H9 (cell line): ENCODE data around the gene KLHL14. TPM values are rescaled to one million over a fixed set of nuclear protein-coding genes. Genes with fewer than 3 reads are reported as not detected.

Experiments used
- DNase-seq: peaks from one replicate; pipeline ENCODE4 v3.0.0-alpha.2; 2017
- H2AFZ ChIP-seq: one replicate; pipeline ENCODE4 v1.6.1; 2013; ENCODE audit warnings: mild to moderate bottlenecking, low read length, control low read depth, moderate library complexity
- H2AK5ac ChIP-seq: 2 replicates; pipeline ENCODE4 v1.6.1; 2013; ENCODE audit warnings: low read length, control low read depth, mixed read lengths; ENCODE audit not compliant: insufficient read length
- H2BK120ac ChIP-seq: one replicate; pipeline ENCODE4 v1.6.1; 2013; ENCODE audit warnings: low read depth, mild to moderate bottlenecking, low read length, control low read depth, inconsistent platforms; ENCODE audit not compliant: poor library complexity, severe bottlenecking
- H2BK12ac ChIP-seq: 2 replicates; pipeline ENCODE4 v1.6.1; 2013; ENCODE audit warnings: low read length, control low read depth, mixed read lengths, low read depth; ENCODE audit not compliant: insufficient read length
- H2BK15ac ChIP-seq: 2 replicates; pipeline ENCODE4 v1.6.1; 2013; ENCODE audit warnings: low read depth, low read length, control low read depth
- H2BK20ac ChIP-seq: one replicate; pipeline ENCODE4 v1.6.1; 2013; ENCODE audit warnings: low read depth, mild to moderate bottlenecking, low read length, control low read depth, inconsistent platforms; ENCODE audit not compliant: poor library complexity, severe bottlenecking
- H2BK5ac ChIP-seq: 2 replicates; pipeline ENCODE4 v1.6.1; 2013; ENCODE audit warnings: low read length, control low read depth, mixed read lengths; ENCODE audit not compliant: insufficient read length
- H3K14ac ChIP-seq: 2 replicates; pipeline ENCODE4 v1.6.1; 2013; ENCODE audit warnings: low read length, control low read depth; ENCODE audit not compliant: insufficient read depth
- H3K18ac ChIP-seq: 2 replicates; pipeline ENCODE4 v1.6.1; 2013; ENCODE audit warnings: low read depth, mild to moderate bottlenecking, mixed read lengths, low read length, control low read depth; ENCODE audit not compliant: insufficient read length
- H3K23ac ChIP-seq: 2 replicates; pipeline ENCODE4 v1.6.1; 2013; ENCODE audit warnings: low read length, control low read depth, mixed read lengths, low read depth; ENCODE audit not compliant: insufficient read length
- H3K23me2 ChIP-seq: 2 replicates; pipeline ENCODE4 v1.6.1; 2013; ENCODE audit warnings: low read depth, mild to moderate bottlenecking, mixed read lengths, low read length, control low read depth; ENCODE audit not compliant: insufficient read length, poor library complexity, severe bottlenecking
- H3K27ac ChIP-seq: 2 replicates; pipeline ENCODE4 v1.5.1; 2013; ENCODE audit warnings: low read length, control low read depth, mixed read lengths, low read depth; ENCODE audit not compliant: insufficient read length
- H3K27me3 ChIP-seq: 2 replicates; pipeline ENCODE4 v1.6.1; 2013; ENCODE audit warnings: low read length, control low read depth, inconsistent platforms; ENCODE audit not compliant: insufficient read depth
- H3K4ac ChIP-seq: 2 replicates; pipeline ENCODE4 v1.6.1; 2013; ENCODE audit warnings: low read depth, mild to moderate bottlenecking, control low read depth, inconsistent platforms, low read length, moderate library complexity
- H3K4me1 ChIP-seq: 2 replicates; pipeline ENCODE4 v1.6.1; 2013; ENCODE audit warnings: low read length, control low read depth, inconsistent platforms; ENCODE audit not compliant: insufficient read depth
- H3K4me2 ChIP-seq: 2 replicates; pipeline ENCODE4 v1.6.1; 2013; ENCODE audit warnings: low read length, control low read depth, mixed read lengths; ENCODE audit not compliant: insufficient read length, insufficient read depth
- H3K56ac ChIP-seq: 2 replicates; pipeline ENCODE4 v1.6.1; 2013; ENCODE audit warnings: low read depth, mild to moderate bottlenecking, mixed read lengths, low read length, control low read depth; ENCODE audit not compliant: insufficient read length
- H3K79me1 ChIP-seq: 2 replicates; pipeline ENCODE4 v1.6.1; 2013; ENCODE audit warnings: low read depth, mild to moderate bottlenecking, moderate library complexity, low read length, control low read depth, inconsistent platforms; ENCODE audit not compliant: insufficient read depth, poor library complexity, severe bottlenecking
- H3K79me2 ChIP-seq: 2 replicates; pipeline ENCODE4 v1.6.1; 2013; ENCODE audit warnings: low read length, control low read depth, inconsistent platforms; ENCODE audit not compliant: insufficient read depth
- H3K9ac ChIP-seq: 2 replicates; pipeline ENCODE4 v1.6.1; 2013; ENCODE audit warnings: low read length, control low read depth, mixed read lengths; ENCODE audit not compliant: insufficient read length; ENCODE audit errors: extremely low read depth
- H3K9me3 ChIP-seq: one replicate; pipeline ENCODE4 v1.6.1; 2013; ENCODE audit warnings: low read depth, low read length, inconsistent platforms; ENCODE audit not compliant: control insufficient read depth
- H3T11ph ChIP-seq: one replicate; pipeline ENCODE4 v1.6.1; 2013; ENCODE audit warnings: mild to moderate bottlenecking, low read length, control low read depth, inconsistent platforms
- H4K20me1 ChIP-seq: one replicate; pipeline ENCODE4 v1.6.1; 2013; ENCODE audit not compliant: control insufficient read depth, insufficient read length, insufficient read depth
- H4K5ac ChIP-seq: 2 replicates; pipeline ENCODE4 v1.6.1; 2013; ENCODE audit warnings: low read depth, mild to moderate bottlenecking, mixed read lengths, low read length, control low read depth; ENCODE audit not compliant: insufficient read length
- H4K8ac ChIP-seq: replicated peaks from 2 replicates; pipeline ENCODE4 v1.6.1; 2013; ENCODE audit warnings: low read length, control low read depth, mixed read lengths, low read depth; ENCODE audit not compliant: insufficient read length
- H4K91ac ChIP-seq: 2 replicates; pipeline ENCODE4 v1.6.1; 2013; ENCODE audit warnings: low read depth, mild to moderate bottlenecking, moderate library complexity, mixed read lengths, low read length, control low read depth; ENCODE audit not compliant: insufficient read length
- H3K27ac Mint-ChIP-seq, 3 experiments: 2 replicates in 2 of 3; 3 replicates in 1 of 3; pipeline ENCODE4 v1.8.0; 2020 to 2021; ENCODE audit warnings: mixed read lengths in 3 of 3, mild to moderate bottlenecking in 1 of 3, moderate library complexity in 1 of 3
- H3K27me3 Mint-ChIP-seq: 2 replicates; pipeline ENCODE4 v1.8.0; 2021; ENCODE audit warnings: low read depth, mild to moderate bottlenecking, moderate library complexity, mixed read lengths
- H3K36me3 Mint-ChIP-seq, 3 experiments: 2 replicates in 2 of 3; 3 replicates in 1 of 3; pipeline ENCODE4 v1.8.0; 2020 to 2021; ENCODE audit warnings: low read depth in 3 of 3, mixed read lengths in 3 of 3; ENCODE audit not compliant: insufficient read depth in 1 of 3
- H3K4me1 Mint-ChIP-seq, 2 experiments: 2 replicates each; pipeline ENCODE4 v1.8.0; 2020; ENCODE audit warnings: mixed read lengths in 2 of 2
- H3K4me3 Mint-ChIP-seq, 2 experiments: 2 replicates in 1 of 2; 3 replicates in 1 of 2; pipeline ENCODE4 v1.8.0; 2020 to 2021; ENCODE audit warnings: mild to moderate bottlenecking in 2 of 2, mixed read lengths in 2 of 2, moderate library complexity in 1 of 2
- H3K9me3 Mint-ChIP-seq, 2 experiments: 2 replicates in 1 of 2; 3 replicates in 1 of 2; pipeline ENCODE4 v1.8.0; 2020; ENCODE audit warnings: mild to moderate bottlenecking in 2 of 2, mixed read lengths in 2 of 2, moderate library complexity in 1 of 2
- CTCF ChIP-seq: fragments of 200-600 bp; sonication (generic); conservative IDR thresholded peaks from 3 replicates; pipeline ENCODE4 v1.8.0; 2021; ENCODE audit warnings: antibody characterized with exemption, mild to moderate bottlenecking
- total RNA-seq: library from RNA; stranded (reverse); gene quantifications from 2 replicates; pipeline ENCODE4 v1.2.1, GENCODE V29; 2021

Gene KLHL14
- total RNA-seq, 1 experiment from 2014 or later: 1.0 TPM

DNA sequence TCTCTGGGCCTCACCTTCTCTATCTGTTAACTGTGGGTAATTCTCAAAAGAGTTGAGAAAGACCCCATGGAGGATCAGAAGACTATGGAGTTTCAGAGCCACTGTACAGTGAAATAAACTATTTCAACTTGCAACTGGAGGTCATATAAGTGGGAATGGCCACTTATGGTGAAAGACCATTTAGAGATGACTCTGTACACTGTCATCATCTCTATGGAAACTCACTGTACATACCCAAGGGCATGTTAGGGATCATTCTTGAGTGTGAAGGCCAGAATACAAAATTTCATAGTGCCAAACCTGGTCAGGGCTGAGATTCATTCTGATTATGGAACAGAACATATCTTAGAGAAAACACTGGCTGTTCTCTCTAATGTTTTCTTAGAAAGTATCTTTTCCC, 149.3 kb downstream of the KLHL14 start:
- H2BK12ac ChIP-seq: no peak overlapping the region
- no peak overlapping the region for H3K27ac ChIP-seq
- H2BK20ac ChIP-seq: no peak overlapping the region
- Mint-ChIP-seq H3K9me3 (no peaks in the 10 kb centered on the region), H3K27ac (no peak overlapping the region), H3K27me3 (no peaks in the 10 kb centered on the region; the same call in 1 of the 2 replicates), H3K4me3 (no peak overlapping the region), H3K4me1 (peaks cover 2 to 4% of the 10 kb centered on the region in 2 experiments), H3K36me3 (no peaks in the 10 kb centered on the region)
- H3K4me1 ChIP-seq: no peaks in the 10 kb centered on the region
- no peak for TF ChIP-seq CTCF
- no peak for DNase-seq
- no peaks in the 10 kb centered on the region for H4K20me1 ChIP-seq
- no peak overlapping the region for H2AFZ ChIP-seq
- H2BK5ac ChIP-seq: no peak overlapping the region
- H3K27me3 ChIP-seq: no peaks in the 10 kb centered on the region
- no peak overlapping the region for H3K56ac ChIP-seq
- no peak overlapping the region for H2BK120ac ChIP-seq
- H3K23me2 ChIP-seq: no peaks in the 10 kb centered on the region
- H2AK5ac ChIP-seq: no peak overlapping the region
- H3K4me2 ChIP-seq: no peak overlapping the region
- no peak overlapping the region for H4K91ac ChIP-seq
- H4K5ac ChIP-seq: no peak overlapping the region
- no peak overlapping the region for H3K23ac ChIP-seq
- H3K79me1 ChIP-seq: no peaks in the 10 kb centered on the region
- no peak overlapping the region for H4K8ac ChIP-seq
- no peak overlapping the region for H3K14ac ChIP-seq
- H3K9me3 ChIP-seq: no peaks in the 10 kb centered on the region
- no peak overlapping the region for H3K4ac ChIP-seq
- H3K79me2 ChIP-seq: no peaks in the 10 kb centered on the region
- no peak overlapping the region for H3T11ph ChIP-seq
- H3K18ac ChIP-seq: no peak overlapping the region
- H3K9ac ChIP-seq: no peak overlapping the region
- no peak overlapping the region for H2BK15ac ChIP-seq
